ENCODE data around the gene PPP2R2B.

The PPP2R2B gene

GRCh38 chr5:146785065-146785464 lies 93.5 kb downstream of the PPP2R2B start:
- no peaks in the 10 kb centered on the region for H3K27me3 ChIP-seq (ENCODE audit: insufficient read depth, insufficient read length)
- H3K4me3 ChIP-seq (ENCODE audit: insufficient read length, low read depth) = no peak overlapping the region
- TF ChIP-seq ZNF274 (IDR thresholded peaks at IDR 0.05; ENCODE audit: low read depth, low read length) = no peak
- no peak for TF ChIP-seq YY1 (IDR thresholded peaks at IDR 0.05; ENCODE audit: insufficient read depth, insufficient read length)
- TF ChIP-seq SUZ12 (IDR thresholded peaks at IDR 0.05; ENCODE audit: extremely low read depth, insufficient read depth, insufficient read length) = no peak
- no peaks in the 10 kb centered on the region for H3K36me3 ChIP-seq (ENCODE audit: insufficient read depth, insufficient read length, low read length)
- no peak overlapping the region for H3K9ac ChIP-seq (ENCODE audit: insufficient read length, low read depth)
- no peaks in the 10 kb centered on the region for H3K4me1 ChIP-seq (ENCODE audit: insufficient read depth, insufficient read length)
- DNase-seq (ENCODE audit: low read depth, low spot score) = no peak
- peaks cover 4% of the 10 kb centered on the region; the same call in 1 of the 2 replicates for H3K9me3 ChIP-seq (ENCODE audit: insufficient read depth, low read length)

- Histone ChIP-seq H3K36me3 (ENCODE audit: insufficient read depth, insufficient read length, low read length) (no peaks in the 10 kb centered on the region), H3K27me3 (ENCODE audit: insufficient read depth, insufficient read length) (no peaks in the 10 kb centered on the region), H3K9ac (ENCODE audit: insufficient read length, low read depth) (no peak overlapping the region), H3K9me3 (ENCODE audit: insufficient read depth, low read length) (peaks cover 4% of the 10 kb centered on the region; the same call in 1 of the 2 replicates), H3K4me1 (ENCODE audit: insufficient read depth, insufficient read length) (no peaks in the 10 kb centered on the region), H3K4me3 (ENCODE audit: insufficient read length, low read depth) (no peak overlapping the region)
- DNase-seq (ENCODE audit: low read depth, low spot score) = no peak
- TF ChIP-seq YY1 (IDR thresholded peaks at IDR 0.05; ENCODE audit: insufficient read depth, insufficient read length) (no peak), SUZ12 (IDR thresholded peaks at IDR 0.05; ENCODE audit: extremely low read depth, insufficient read depth, insufficient read length) (no peak), ZNF274 (IDR thresholded peaks at IDR 0.05; ENCODE audit: low read depth, low read length) (no peak)
These were observed 97.4 kb downstream of the PPP2R2B start for GRCh38 chr5:146781157-146781556.

GRCh38 chr5:146779211-146779869 lies 99.2 kb downstream of the PPP2R2B start:
- Histone ChIP-seq H3K4me3 (ENCODE audit: insufficient read length, low read depth) (no peak overlapping the region), H3K36me3 (ENCODE audit: insufficient read depth, insufficient read length, low read length) (no peaks in the 10 kb centered on the region), H3K4me1 (ENCODE audit: insufficient read depth, insufficient read length) (no peaks in the 10 kb centered on the region), H3K27me3 (ENCODE audit: insufficient read depth, insufficient read length) (no peaks in the 10 kb centered on the region), H3K9ac (ENCODE audit: insufficient read length, low read depth) (no peak overlapping the region), H3K9me3 (ENCODE audit: insufficient read depth, low read length) (peaks cover 4% of the 10 kb centered on the region; the same call in 1 of the 2 replicates)
- no peak for DNase-seq (ENCODE audit: low read depth, low spot score)
- no peak for TF ChIP-seq ZNF274 (IDR thresholded peaks at IDR 0.05; ENCODE audit: low read depth, low read length)
- TF ChIP-seq YY1 (IDR thresholded peaks at IDR 0.05; ENCODE audit: insufficient read depth, insufficient read length) = no peak
- no peak for TF ChIP-seq SUZ12 (IDR thresholded peaks at IDR 0.05; ENCODE audit: extremely low read depth, insufficient read depth, insufficient read length)

- no peak overlapping the region for H3K9ac ChIP-seq (ENCODE audit: insufficient read length, low read depth)
- DNase-seq (ENCODE audit: low read depth, low spot score) = no peak
- no peaks in the 10 kb centered on the region for H3K4me1 ChIP-seq (ENCODE audit: insufficient read depth, insufficient read length)
- no peaks in the 10 kb centered on the region for H3K36me3 ChIP-seq (ENCODE audit: insufficient read depth, insufficient read length, low read length)
- H3K27me3 ChIP-seq (ENCODE audit: insufficient read depth, insufficient read length) = no peaks in the 10 kb centered on the region
- no peak overlapping the region for H3K4me3 ChIP-seq (ENCODE audit: insufficient read length, low read depth)
- TF ChIP-seq ZNF274 (IDR thresholded peaks at IDR 0.05; ENCODE audit: low read depth, low read length) (no peak), YY1 (IDR thresholded peaks at IDR 0.05; ENCODE audit: insufficient read depth, insufficient read length) (no peak), SUZ12 (IDR thresholded peaks at IDR 0.05; ENCODE audit: extremely low read depth, insufficient read depth, insufficient read length) (no peak)
- peaks cover 4% of the 10 kb centered on the region; the same call in 1 of the 2 replicates for H3K9me3 ChIP-seq (ENCODE audit: insufficient read depth, low read length)
These were observed 99.8 kb downstream of the PPP2R2B start for GRCh38 chr5:146778795-146779194.

- Histone ChIP-seq H3K9ac (ENCODE audit: insufficient read length, low read depth) (no peak overlapping the region), H3K36me3 (ENCODE audit: insufficient read depth, insufficient read length, low read length) (no peaks in the 10 kb centered on the region), H3K27me3 (ENCODE audit: insufficient read depth, insufficient read length) (no peaks in the 10 kb centered on the region), H3K4me1 (ENCODE audit: insufficient read depth, insufficient read length) (no peaks in the 10 kb centered on the region), H3K4me3 (ENCODE audit: insufficient read length, low read depth) (no peak overlapping the region), H3K9me3 (ENCODE audit: insufficient read depth, low read length) (peaks cover 4% of the 10 kb centered on the region; the same call in 1 of the 2 replicates)
- TF ChIP-seq ZNF274 (IDR thresholded peaks at IDR 0.05; ENCODE audit: low read depth, low read length) (no peak), SUZ12 (IDR thresholded peaks at IDR 0.05; ENCODE audit: extremely low read depth, insufficient read depth, insufficient read length) (no peak), YY1 (IDR thresholded peaks at IDR 0.05; ENCODE audit: insufficient read depth, insufficient read length) (no peak)
- DNase-seq (ENCODE audit: low read depth, low spot score) = no peak
These were observed 100.3 kb downstream of the PPP2R2B start for GRCh38 chr5:146778261-146778660.

GRCh38 chr5:146772881-146773466 lies 105.6 kb downstream of the PPP2R2B start:
- no peak overlapping the region for H3K4me3 ChIP-seq (ENCODE audit: insufficient read length, low read depth)
- no peak for DNase-seq (ENCODE audit: low read depth, low spot score)
- no peaks in the 10 kb centered on the region for H3K36me3 ChIP-seq (ENCODE audit: insufficient read depth, insufficient read length, low read length)
- no peak overlapping the region for H3K9ac ChIP-seq (ENCODE audit: insufficient read length, low read depth)
- H3K9me3 ChIP-seq (ENCODE audit: insufficient read depth, low read length) = no peaks in the 10 kb centered on the region
- TF ChIP-seq ZNF274 (IDR thresholded peaks at IDR 0.05; ENCODE audit: low read depth, low read length) (no peak), YY1 (IDR thresholded peaks at IDR 0.05; ENCODE audit: insufficient read depth, insufficient read length) (no peak), SUZ12 (IDR thresholded peaks at IDR 0.05; ENCODE audit: extremely low read depth, insufficient read depth, insufficient read length) (no peak)
- H3K4me1 ChIP-seq (ENCODE audit: insufficient read depth, insufficient read length) = no peaks in the 10 kb centered on the region
- H3K27me3 ChIP-seq (ENCODE audit: insufficient read depth, insufficient read length) = no peaks in the 10 kb centered on the region

- no peaks in the 10 kb centered on the region for H3K9me3 ChIP-seq (ENCODE audit: insufficient read depth, low read length)
- no peak for DNase-seq (ENCODE audit: low read depth, low spot score)
- no peaks in the 10 kb centered on the region for H3K4me1 ChIP-seq (ENCODE audit: insufficient read depth, insufficient read length)
- no peak overlapping the region for H3K4me3 ChIP-seq (ENCODE audit: insufficient read length, low read depth)
- no peak for TF ChIP-seq ZNF274 (IDR thresholded peaks at IDR 0.05; ENCODE audit: low read depth, low read length)
- no peak for TF ChIP-seq YY1 (IDR thresholded peaks at IDR 0.05; ENCODE audit: insufficient read depth, insufficient read length)
- no peak for TF ChIP-seq SUZ12 (IDR thresholded peaks at IDR 0.05; ENCODE audit: extremely low read depth, insufficient read depth, insufficient read length)
- H3K9ac ChIP-seq (ENCODE audit: insufficient read length, low read depth) = no peak overlapping the region
- no peaks in the 10 kb centered on the region for H3K36me3 ChIP-seq (ENCODE audit: insufficient read depth, insufficient read length, low read length)
- H3K27me3 ChIP-seq (ENCODE audit: insufficient read depth, insufficient read length) = no peaks in the 10 kb centered on the region
These were observed 107.6 kb downstream of the PPP2R2B start for GRCh38 chr5:146770980-146771379.

Measured in NT2/D1 (cell line).